ENCODE data around the gene INSYN2B. TPM values are rescaled to one million over a fixed set of nuclear protein-coding genes. Genes with fewer than 3 reads are reported as not detected.

Gene INSYN2B
- total RNA-seq, 1 donor = not detected

GRCh38 chr5:169922474-169922873 is 57.8 kb downstream of the INSYN2B start:
- Histone ChIP-seq H3K27me3 (ENCODE audit: insufficient read depth, low read length) (no peaks in the 10 kb centered on the region), H3K9me3 (ENCODE audit: low read depth, low read length) (no peaks in the 10 kb centered on the region), H3K4me3 (ENCODE audit: low read length) (no peak overlapping the region), H3K4me1 (ENCODE audit: insufficient read depth, low read length) (no peaks in the 10 kb centered on the region)

GRCh38 chr5:169921949-169922348 is 58.3 kb downstream of the INSYN2B start:
- Histone ChIP-seq H3K9me3 (ENCODE audit: low read depth, low read length) (no peaks in the 10 kb centered on the region), H3K4me3 (ENCODE audit: low read length) (no peak overlapping the region), H3K4me1 (ENCODE audit: insufficient read depth, low read length) (no peaks in the 10 kb centered on the region), H3K27me3 (ENCODE audit: insufficient read depth, low read length) (no peaks in the 10 kb centered on the region)

- H3K4me3 ChIP-seq (ENCODE audit: low read length) = no peak overlapping the region
- no peaks in the 10 kb centered on the region for H3K27me3 ChIP-seq (ENCODE audit: insufficient read depth, low read length)
- H3K9me3 ChIP-seq (ENCODE audit: low read depth, low read length) = no peaks in the 10 kb centered on the region
- H3K4me1 ChIP-seq (ENCODE audit: insufficient read depth, low read length) = no peaks in the 10 kb centered on the region
These were observed 58.9 kb downstream of the INSYN2B start for GRCh38 chr5:169921384-169921783.

GRCh38 chr5:169920474-169920873 is 59.8 kb downstream of the INSYN2B start:
- no peaks in the 10 kb centered on the region for H3K4me1 ChIP-seq (ENCODE audit: insufficient read depth, low read length)
- H3K27me3 ChIP-seq (ENCODE audit: insufficient read depth, low read length) = no peaks in the 10 kb centered on the region
- H3K4me3 ChIP-seq (ENCODE audit: low read length) = no peak overlapping the region
- no peaks in the 10 kb centered on the region for H3K9me3 ChIP-seq (ENCODE audit: low read depth, low read length)

GRCh38 chr5:169918228-169918627 is 62.1 kb downstream of the INSYN2B start:
- H3K9me3 ChIP-seq (ENCODE audit: low read depth, low read length) = no peaks in the 10 kb centered on the region
- H3K4me3 ChIP-seq (ENCODE audit: low read length) = no peak overlapping the region
- no peaks in the 10 kb centered on the region for H3K27me3 ChIP-seq (ENCODE audit: insufficient read depth, low read length)
- no peaks in the 10 kb centered on the region for H3K4me1 ChIP-seq (ENCODE audit: insufficient read depth, low read length)

- Histone ChIP-seq H3K27me3 (ENCODE audit: insufficient read depth, low read length) (no peaks in the 10 kb centered on the region), H3K4me1 (ENCODE audit: insufficient read depth, low read length) (no peaks in the 10 kb centered on the region), H3K4me3 (ENCODE audit: low read length) (no peak overlapping the region), H3K9me3 (ENCODE audit: low read depth, low read length) (no peaks in the 10 kb centered on the region)
These were observed 62.8 kb downstream of the INSYN2B start for GRCh38 chr5:169917500-169917899.

GRCh38 chr5:169914766-169915165 is 65.5 kb downstream of the INSYN2B start:
- Histone ChIP-seq H3K4me3 (ENCODE audit: low read length) (no peak overlapping the region), H3K27me3 (ENCODE audit: insufficient read depth, low read length) (no peaks in the 10 kb centered on the region), H3K9me3 (ENCODE audit: low read depth, low read length) (no peaks in the 10 kb centered on the region), H3K4me1 (ENCODE audit: insufficient read depth, low read length) (no peaks in the 10 kb centered on the region)

- no peaks in the 10 kb centered on the region for H3K9me3 ChIP-seq (ENCODE audit: low read depth, low read length)
- no peak overlapping the region for H3K4me3 ChIP-seq (ENCODE audit: low read length)
- no peaks in the 10 kb centered on the region for H3K4me1 ChIP-seq (ENCODE audit: insufficient read depth, low read length)
- H3K27me3 ChIP-seq (ENCODE audit: insufficient read depth, low read length) = no peaks in the 10 kb centered on the region
These were observed 66.8 kb downstream of the INSYN2B start for GRCh38 chr5:169913479-169913878.

- H3K9me3 ChIP-seq (ENCODE audit: low read depth, low read length) = no peaks in the 10 kb centered on the region
- H3K4me1 ChIP-seq (ENCODE audit: insufficient read depth, low read length) = no peaks in the 10 kb centered on the region
- no peaks in the 10 kb centered on the region for H3K27me3 ChIP-seq (ENCODE audit: insufficient read depth, low read length)
- no peak overlapping the region for H3K4me3 ChIP-seq (ENCODE audit: low read length)
These were observed 68.7 kb downstream of the INSYN2B start for GRCh38 chr5:169911448-169912212.

GRCh38 chr5:169910393-169910792 is 69.9 kb downstream of the INSYN2B start:
- Histone ChIP-seq H3K4me3 (ENCODE audit: low read length) (no peak overlapping the region), H3K9me3 (ENCODE audit: low read depth, low read length) (no peaks in the 10 kb centered on the region), H3K27me3 (ENCODE audit: insufficient read depth, low read length) (no peaks in the 10 kb centered on the region), H3K4me1 (ENCODE audit: insufficient read depth, low read length) (no peaks in the 10 kb centered on the region)

GRCh38 chr5:169909945-169910344 is 70.3 kb downstream of the INSYN2B start:
- Histone ChIP-seq H3K4me1 (ENCODE audit: insufficient read depth, low read length) (no peaks in the 10 kb centered on the region), H3K4me3 (ENCODE audit: low read length) (no peak overlapping the region), H3K27me3 (ENCODE audit: insufficient read depth, low read length) (no peaks in the 10 kb centered on the region), H3K9me3 (ENCODE audit: low read depth, low read length) (no peaks in the 10 kb centered on the region)

- H3K4me1 ChIP-seq (ENCODE audit: insufficient read depth, low read length) = no peaks in the 10 kb centered on the region
- no peaks in the 10 kb centered on the region for H3K9me3 ChIP-seq (ENCODE audit: low read depth, low read length)
- H3K4me3 ChIP-seq (ENCODE audit: low read length) = no peak overlapping the region
- H3K27me3 ChIP-seq (ENCODE audit: insufficient read depth, low read length) = no peaks in the 10 kb centered on the region
These were observed 71.4 kb downstream of the INSYN2B start for GRCh38 chr5:169908864-169909263.

GRCh38 chr5:169906745-169907649 is 73.3 kb downstream of the INSYN2B start:
- Histone ChIP-seq H3K9me3 (ENCODE audit: low read depth, low read length) (no peaks in the 10 kb centered on the region), H3K4me3 (ENCODE audit: low read length) (no peak overlapping the region), H3K27me3 (ENCODE audit: insufficient read depth, low read length) (no peaks in the 10 kb centered on the region), H3K4me1 (ENCODE audit: insufficient read depth, low read length) (no peaks in the 10 kb centered on the region)

- no peaks in the 10 kb centered on the region for H3K27me3 ChIP-seq (ENCODE audit: insufficient read depth, low read length)
- no peaks in the 10 kb centered on the region for H3K9me3 ChIP-seq (ENCODE audit: low read depth, low read length)
- no peak overlapping the region for H3K4me3 ChIP-seq (ENCODE audit: low read length)
- no peaks in the 10 kb centered on the region for H3K4me1 ChIP-seq (ENCODE audit: insufficient read depth, low read length)
These were observed 75.3 kb downstream of the INSYN2B start for GRCh38 chr5:169905017-169905416.

GRCh38 chr5:169904508-169904907 is 75.8 kb downstream of the INSYN2B start:
- H3K9me3 ChIP-seq (ENCODE audit: low read depth, low read length) = no peaks in the 10 kb centered on the region
- H3K4me1 ChIP-seq (ENCODE audit: insufficient read depth, low read length) = no peaks in the 10 kb centered on the region
- no peak overlapping the region for H3K4me3 ChIP-seq (ENCODE audit: low read length)
- no peaks in the 10 kb centered on the region for H3K27me3 ChIP-seq (ENCODE audit: insufficient read depth, low read length)

Data from mononuclear cell (primary cell).